Activated CD8-positive, alpha-beta memory T cell treated with anti-CD3 and anti-CD28 coated beads, Interleukin-2, amount 50 U/mL, for 24 hours (primary cell): ENCODE measurements around the gene PPP1CA.

ENCODE experiments used
- DNase-seq: peaks from one replicate; pipeline ENCODE4 v3.0.0-alpha.2; 2020; ENCODE audit errors: extremely low read depth

Gene PPP1CA

GRCh38 chr11:67352546-67353316 lies 48.9 kb downstream of the PPP1CA start:
- no peak for DNase-seq

DNA sequence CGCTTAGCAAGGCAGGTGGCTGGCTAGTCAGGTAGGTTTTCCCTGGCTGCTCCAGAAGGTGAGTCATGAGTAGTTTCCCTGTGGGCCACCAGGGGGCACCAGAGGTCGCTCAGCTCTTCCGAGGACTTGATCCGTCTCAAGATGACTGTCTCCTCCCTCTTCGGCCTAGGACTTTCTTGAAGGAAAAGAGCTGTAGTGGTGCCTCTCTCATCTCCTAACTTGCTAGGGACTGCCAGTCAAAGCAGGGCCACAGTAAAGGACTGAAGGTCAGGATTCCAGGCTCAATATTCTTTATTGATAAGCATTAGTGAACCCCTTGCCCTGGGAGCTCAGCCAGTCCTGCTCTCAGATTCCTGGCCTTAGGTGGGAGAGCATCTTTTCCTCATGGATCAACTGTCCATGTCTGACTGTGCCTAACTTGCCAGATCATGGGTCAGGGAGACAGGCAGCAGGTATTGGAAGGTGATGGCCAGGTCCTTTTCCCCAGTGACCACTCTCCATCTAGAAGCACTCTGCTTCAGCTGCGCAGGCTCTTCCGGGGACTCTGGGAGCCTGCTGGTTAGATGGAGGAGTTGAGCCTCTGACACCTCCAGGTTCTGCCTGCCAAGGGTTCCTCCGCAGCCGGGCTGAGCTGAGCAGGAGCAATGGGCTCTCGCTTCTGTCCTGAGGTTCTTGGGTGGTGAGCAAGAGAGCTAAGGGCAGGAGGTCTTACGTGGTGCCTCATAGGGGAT lies 50.2 kb downstream of the PPP1CA start:
- DNase-seq = no peak

DNA sequence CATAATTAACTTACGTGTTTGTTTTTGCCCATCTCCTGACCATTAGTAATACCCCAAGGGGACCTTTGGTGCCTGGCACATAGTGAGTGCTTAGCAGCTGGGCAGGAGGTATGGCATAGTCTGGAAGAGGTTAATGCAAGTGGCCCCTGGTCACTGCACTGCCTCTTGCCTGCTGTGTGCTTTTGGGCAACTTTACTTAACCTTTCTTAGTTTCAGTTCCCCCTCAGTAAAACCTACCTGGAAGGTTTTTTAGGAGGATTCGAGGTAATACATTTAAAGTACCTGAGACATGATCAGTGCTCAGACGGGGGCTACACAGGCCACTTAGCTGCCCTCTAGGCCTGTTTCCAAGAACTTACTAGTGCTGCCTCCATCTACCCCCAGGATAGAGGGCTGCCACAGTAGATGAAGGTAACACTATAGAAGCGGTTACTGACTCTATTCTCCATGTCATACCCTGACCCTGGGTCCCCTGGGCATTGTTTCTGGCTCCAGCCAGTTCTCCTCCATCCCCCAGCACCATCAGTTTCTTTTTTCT lies 51.7 kb downstream of the PPP1CA start:
- DNase-seq = no peak

DNA sequence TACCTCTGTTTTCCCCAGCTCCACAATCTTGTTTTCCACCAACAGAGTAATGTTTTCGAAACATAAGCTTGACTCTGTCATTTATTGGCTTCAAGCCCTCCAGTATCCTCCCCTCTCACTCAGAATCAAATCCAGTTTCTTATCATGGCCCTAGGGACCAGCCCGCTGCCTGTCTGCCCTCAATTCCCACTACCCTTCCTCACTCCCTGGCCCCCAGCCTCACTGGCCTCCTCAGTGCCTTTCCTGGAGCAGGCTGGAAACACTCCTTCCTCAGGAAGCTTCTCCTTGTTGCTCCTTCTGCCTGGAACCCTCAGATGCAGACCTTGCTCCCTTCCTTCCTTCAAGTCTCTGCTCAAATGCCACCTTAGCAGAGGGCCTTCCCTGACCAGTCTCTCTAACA lies 52.2 kb downstream of the PPP1CA start:
- DNase-seq = no peak

DNA sequence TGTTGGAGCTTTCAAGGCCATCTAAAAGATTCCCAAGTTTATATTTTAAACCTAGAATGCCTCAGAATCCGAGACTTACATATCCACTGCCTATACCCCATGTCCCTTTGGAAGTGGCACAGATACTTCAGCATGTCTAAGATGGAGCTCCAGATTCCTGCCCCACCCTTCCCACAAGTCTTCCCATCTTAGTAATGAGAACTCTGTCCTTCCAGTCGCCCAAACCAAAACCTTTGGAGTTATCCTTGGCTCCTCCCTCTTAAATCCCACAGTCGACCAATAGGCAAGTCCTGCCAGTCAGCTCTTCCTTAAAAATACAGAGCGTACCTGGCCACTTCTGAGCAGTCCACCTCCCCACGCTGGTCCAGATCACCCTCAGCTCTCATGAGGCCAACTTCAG lies 52.6 kb downstream of the PPP1CA start:
- no peak for DNase-seq
